Neural cell (in vitro differentiated cells): ENCODE data around the gene TMEM259. TPM values are rescaled to one million over a fixed set of nuclear protein-coding genes. Genes with fewer than 3 reads are reported as not detected.

Experiments used
- H2AFZ ChIP-seq: fragments of 200-600, 300-800 bp; sonication (generic), shearing (Covaris generic); 2 replicates; pipeline ENCODE4 v1.6.0; 2014; ENCODE audit warnings: low read depth, mild to moderate bottlenecking, antibody characterized with exemption, low read length, moderate library complexity
- H3F3A ChIP-seq: fragments of 200-600 bp; shearing (Covaris generic); 2 replicates; pipeline ENCODE4 v1.6.1; 2016; ENCODE audit warnings: mild to moderate bottlenecking, moderate library complexity, mixed read lengths, antibody characterized with exemption, low read length; ENCODE audit not compliant: insufficient read depth, poor library complexity, severe bottlenecking
- H3K27ac ChIP-seq: fragments of 200-600, 300-800 bp; sonication (generic), shearing (Covaris generic); 2 replicates; pipeline ENCODE4 v1.5.1; 2014; ENCODE audit warnings: mild to moderate bottlenecking, low read length, moderate library complexity
- H3K27me3 ChIP-seq: fragments of 300-800, 200-600 bp; sonication (generic), shearing (Covaris generic); 2 replicates; pipeline ENCODE4 v1.6.0; 2014; ENCODE audit warnings: mild to moderate bottlenecking, low read depth, low read length, moderate library complexity; ENCODE audit not compliant: insufficient read depth
- H3K36me3 ChIP-seq: fragments of 300-800, 200-600 bp; sonication (generic), shearing (Covaris generic); 2 replicates; pipeline ENCODE4 v1.5.1; 2014; ENCODE audit warnings: mild to moderate bottlenecking, antibody characterized with exemption, low read length, moderate library complexity; ENCODE audit not compliant: insufficient read depth
- H3K4me2 ChIP-seq: fragments of 300-800, 200-600 bp; sonication (generic), shearing (Covaris generic); 2 replicates; pipeline ENCODE4 v1.6.0; 2014; ENCODE audit warnings: mild to moderate bottlenecking, low read length
- H3K4me3 ChIP-seq: fragments of 300-800, 200-600 bp; sonication (generic), shearing (Covaris generic); 2 replicates; pipeline ENCODE4 v1.5.1; 2014; ENCODE audit warnings: mild to moderate bottlenecking, low read length, moderate library complexity
- H3K79me2 ChIP-seq: fragments of 200-600 bp; shearing (Covaris generic); replicated peaks from 2 replicates; pipeline ENCODE4 v1.6.0; 2014; ENCODE audit warnings: mild to moderate bottlenecking, low read length, moderate library complexity; ENCODE audit not compliant: insufficient read depth
- H3K9ac ChIP-seq: fragments of 300-800, 200-600 bp; sonication (generic), shearing (Covaris generic); 2 replicates; pipeline ENCODE4 v1.6.1; 2016; ENCODE audit warnings: mild to moderate bottlenecking, low read length, mixed read lengths
- H3K9me2 ChIP-seq: fragments of 200-600 bp; shearing (Covaris generic); 2 replicates; pipeline ENCODE4 v1.6.1; 2016; ENCODE audit warnings: mild to moderate bottlenecking, low read length, mixed read lengths; ENCODE audit not compliant: insufficient read depth
- H3K9me3 ChIP-seq: fragments of 200-600, 300-800 bp; sonication (generic), shearing (Covaris generic); 2 replicates; pipeline ENCODE4 v1.6.1; 2016; ENCODE audit warnings: mild to moderate bottlenecking, mixed run types, low read length, moderate library complexity, mixed read lengths
- H4K20me1 ChIP-seq: fragments of 200-600 bp; shearing (Covaris generic); 2 replicates; pipeline ENCODE4 v1.6.1; 2016; ENCODE audit warnings: mild to moderate bottlenecking, mixed run types; ENCODE audit not compliant: insufficient read depth
- EP300 ChIP-seq: fragments of 450-650 bp; conservative IDR thresholded peaks from 2 replicates; pipeline ENCODE4 v1.6.1; 2014; ENCODE audit warnings: antibody characterized with exemption, mild to moderate bottlenecking, moderate library complexity; ENCODE audit not compliant: poor library complexity, severe bottlenecking
- EZH2 ChIP-seq: fragments of 200-600, 300-800 bp; shearing (Covaris generic), sonication (generic); IDR thresholded peaks from 2 replicates; pipeline ENCODE4 v1.6.1; 2014; ENCODE audit warnings: antibody characterized with exemption, low read length, borderline replicate concordance, mild to moderate bottlenecking; ENCODE audit not compliant: insufficient read depth, poor library complexity, severe bottlenecking
- MXI1 ChIP-seq: fragments of 450-650 bp; conservative IDR thresholded peaks from 2 replicates; pipeline ENCODE4 v1.6.1; 2014; ENCODE audit warnings: antibody characterized with exemption, mild to moderate bottlenecking; ENCODE audit not compliant: poor library complexity, severe bottlenecking
- POLR2AphosphoS5 ChIP-seq: IDR thresholded peaks from 2 replicates; pipeline ENCODE4 v1.6.1; 2012
- RAD21 ChIP-seq: fragments of 450-650 bp; conservative IDR thresholded peaks from 2 replicates; pipeline ENCODE4 v1.6.1; 2014; ENCODE audit warnings: antibody characterized with exemption, mild to moderate bottlenecking, moderate library complexity
- SMC3 ChIP-seq: fragments of 450-650 bp; conservative IDR thresholded peaks from 2 replicates; pipeline ENCODE4 v1.6.1; 2014; ENCODE audit warnings: antibody characterized with exemption, mild to moderate bottlenecking, moderate library complexity; ENCODE audit not compliant: poor library complexity
- TAF1 ChIP-seq: IDR thresholded peaks from 2 replicates; pipeline ENCODE4 v1.6.1; 2012; ENCODE audit warnings: low read depth
- polyA plus RNA-seq: library from polyadenylated mRNA; depleted of rRNA; stranded (reverse); fragments of >200 nt; gene quantifications from 2 replicates; pipeline ENCODE4 v1.2.3, GENCODE V29; 2014
- TF ChIP-seq, protein P1 (sequence below): fragments of 450-650 bp; IDR thresholded peaks from 2 replicates; pipeline ENCODE4 v1.5.1; 2014; ENCODE audit warnings: antibody characterized with exemption, mild to moderate bottlenecking, moderate library complexity; ENCODE audit not compliant: poor library complexity, severe bottlenecking
- TF ChIP-seq, protein P2 (sequence below): IDR thresholded peaks from 2 replicates; pipeline ENCODE4 v1.6.1; 2012; ENCODE audit warnings: borderline replicate concordance

The TMEM259 gene
- polyA plus RNA-seq, 1 donor from 2014 or later = 176 TPM

DNA sequence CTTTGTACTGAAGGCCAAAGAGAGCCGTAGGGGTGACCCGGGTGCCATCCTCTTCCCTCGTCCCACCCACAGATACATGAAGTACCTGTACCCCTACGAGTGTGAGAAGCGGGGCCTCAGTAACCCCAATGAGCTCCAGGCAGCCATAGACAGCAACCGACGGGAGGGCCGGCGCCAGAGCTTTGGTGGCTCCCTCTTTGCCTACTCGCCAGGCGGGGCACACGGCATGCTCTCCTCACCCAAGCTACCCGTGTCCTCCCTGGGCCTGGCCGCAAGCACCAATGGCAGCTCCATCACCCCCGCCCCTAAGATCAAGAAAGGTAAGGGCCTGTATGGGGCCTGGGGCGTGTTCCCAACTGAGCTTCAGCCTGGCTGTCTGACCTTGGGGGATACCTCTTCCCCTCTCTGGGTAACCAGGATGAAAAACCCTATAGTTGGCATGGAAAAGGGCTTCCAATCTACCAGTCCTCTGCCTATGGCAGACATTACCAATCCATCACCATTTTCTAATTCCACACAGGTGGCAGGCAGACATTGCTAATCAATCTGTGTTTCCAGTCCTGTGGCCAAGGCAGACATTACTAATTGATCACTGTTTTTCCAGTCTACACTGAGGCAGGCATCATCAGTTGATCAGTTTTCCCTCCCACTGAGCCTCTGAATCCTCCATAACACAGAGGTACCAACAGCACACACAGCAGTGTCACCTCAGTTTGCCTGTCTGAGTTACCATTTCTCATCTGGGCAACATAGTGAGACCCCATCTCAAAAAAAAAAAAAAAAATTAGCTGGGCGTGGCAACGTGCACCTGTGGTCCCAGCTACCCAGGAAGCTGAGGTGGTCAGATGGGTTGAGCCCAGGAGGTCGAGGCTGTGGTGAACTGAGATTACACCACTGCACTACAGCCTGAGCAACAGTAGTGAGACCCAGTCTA, 55.9 kb downstream of the TMEM259 start:
- TF ChIP-seq EZH2 (no peak), SMC3 (no peak), MXI1 (no peak), EP300 (no peak), RAD21 (no peak), TAF1 (no peak), POLR2AphosphoS5 (no peak)
- TF ChIP-seq, protein P1, sequence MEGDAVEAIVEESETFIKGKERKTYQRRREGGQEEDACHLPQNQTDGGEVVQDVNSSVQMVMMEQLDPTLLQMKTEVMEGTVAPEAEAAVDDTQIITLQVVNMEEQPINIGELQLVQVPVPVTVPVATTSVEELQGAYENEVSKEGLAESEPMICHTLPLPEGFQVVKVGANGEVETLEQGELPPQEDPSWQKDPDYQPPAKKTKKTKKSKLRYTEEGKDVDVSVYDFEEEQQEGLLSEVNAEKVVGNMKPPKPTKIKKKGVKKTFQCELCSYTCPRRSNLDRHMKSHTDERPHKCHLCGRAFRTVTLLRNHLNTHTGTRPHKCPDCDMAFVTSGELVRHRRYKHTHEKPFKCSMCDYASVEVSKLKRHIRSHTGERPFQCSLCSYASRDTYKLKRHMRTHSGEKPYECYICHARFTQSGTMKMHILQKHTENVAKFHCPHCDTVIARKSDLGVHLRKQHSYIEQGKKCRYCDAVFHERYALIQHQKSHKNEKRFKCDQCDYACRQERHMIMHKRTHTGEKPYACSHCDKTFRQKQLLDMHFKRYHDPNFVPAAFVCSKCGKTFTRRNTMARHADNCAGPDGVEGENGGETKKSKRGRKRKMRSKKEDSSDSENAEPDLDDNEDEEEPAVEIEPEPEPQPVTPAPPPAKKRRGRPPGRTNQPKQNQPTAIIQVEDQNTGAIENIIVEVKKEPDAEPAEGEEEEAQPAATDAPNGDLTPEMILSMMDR = no peak
- TF ChIP-seq, protein P2, sequence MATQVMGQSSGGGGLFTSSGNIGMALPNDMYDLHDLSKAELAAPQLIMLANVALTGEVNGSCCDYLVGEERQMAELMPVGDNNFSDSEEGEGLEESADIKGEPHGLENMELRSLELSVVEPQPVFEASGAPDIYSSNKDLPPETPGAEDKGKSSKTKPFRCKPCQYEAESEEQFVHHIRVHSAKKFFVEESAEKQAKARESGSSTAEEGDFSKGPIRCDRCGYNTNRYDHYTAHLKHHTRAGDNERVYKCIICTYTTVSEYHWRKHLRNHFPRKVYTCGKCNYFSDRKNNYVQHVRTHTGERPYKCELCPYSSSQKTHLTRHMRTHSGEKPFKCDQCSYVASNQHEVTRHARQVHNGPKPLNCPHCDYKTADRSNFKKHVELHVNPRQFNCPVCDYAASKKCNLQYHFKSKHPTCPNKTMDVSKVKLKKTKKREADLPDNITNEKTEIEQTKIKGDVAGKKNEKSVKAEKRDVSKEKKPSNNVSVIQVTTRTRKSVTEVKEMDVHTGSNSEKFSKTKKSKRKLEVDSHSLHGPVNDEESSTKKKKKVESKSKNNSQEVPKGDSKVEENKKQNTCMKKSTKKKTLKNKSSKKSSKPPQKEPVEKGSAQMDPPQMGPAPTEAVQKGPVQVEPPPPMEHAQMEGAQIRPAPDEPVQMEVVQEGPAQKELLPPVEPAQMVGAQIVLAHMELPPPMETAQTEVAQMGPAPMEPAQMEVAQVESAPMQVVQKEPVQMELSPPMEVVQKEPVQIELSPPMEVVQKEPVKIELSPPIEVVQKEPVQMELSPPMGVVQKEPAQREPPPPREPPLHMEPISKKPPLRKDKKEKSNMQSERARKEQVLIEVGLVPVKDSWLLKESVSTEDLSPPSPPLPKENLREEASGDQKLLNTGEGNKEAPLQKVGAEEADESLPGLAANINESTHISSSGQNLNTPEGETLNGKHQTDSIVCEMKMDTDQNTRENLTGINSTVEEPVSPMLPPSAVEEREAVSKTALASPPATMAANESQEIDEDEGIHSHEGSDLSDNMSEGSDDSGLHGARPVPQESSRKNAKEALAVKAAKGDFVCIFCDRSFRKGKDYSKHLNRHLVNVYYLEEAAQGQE = no peak
- Histone ChIP-seq H3K27ac (no peak overlapping the region), H3K27me3 (no peaks in the 10 kb centered on the region), H2AFZ (no peak overlapping the region), H3K9ac (no peak overlapping the region), H3K36me3 (peaks cover 27% of the 10 kb centered on the region), H3K4me3 (no peak overlapping the region), H3K9me3 (no peaks in the 10 kb centered on the region), H4K20me1 (no peaks in the 10 kb centered on the region), H3K9me2 (no peaks in the 10 kb centered on the region), H3K79me2 (no peaks in the 10 kb centered on the region), H3K4me2 (no peak overlapping the region), H3F3A (no peaks in the 10 kb centered on the region)

DNA sequence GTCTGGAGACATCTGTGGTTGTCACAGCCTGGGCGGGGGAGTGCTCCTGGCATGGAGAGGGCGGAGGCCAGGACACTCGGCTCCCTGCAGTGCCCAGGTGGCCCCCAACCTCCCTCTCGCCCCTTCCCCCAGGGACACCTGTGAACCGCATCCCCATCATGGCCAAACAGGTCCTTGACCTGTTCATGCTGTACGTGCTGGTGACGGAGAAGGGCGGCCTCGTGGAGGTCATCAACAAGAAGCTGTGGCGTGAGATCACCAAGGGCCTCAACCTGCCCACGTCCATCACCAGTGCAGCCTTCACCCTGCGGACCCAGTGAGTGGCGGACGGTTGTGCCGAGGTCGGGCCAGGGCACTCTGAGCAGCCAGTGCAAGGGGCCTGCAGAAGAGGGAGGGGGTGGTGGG, 56.8 kb downstream of the TMEM259 start:
- H2AFZ ChIP-seq = no peak overlapping the region
- no peak overlapping the region for H3K4me3 ChIP-seq
- H3K27me3 ChIP-seq = no peaks in the 10 kb centered on the region
- H3K27ac ChIP-seq = no peak overlapping the region
- H3K9ac ChIP-seq = no peak overlapping the region
- no peaks in the 10 kb centered on the region for H4K20me1 ChIP-seq
- H3F3A ChIP-seq = no peaks in the 10 kb centered on the region
- H3K4me2 ChIP-seq = no peak overlapping the region
- H3K9me3 ChIP-seq = no peaks in the 10 kb centered on the region
- no peak for TF ChIP-seq RAD21
- TF ChIP-seq, protein P2 = no peak
- TF ChIP-seq, protein P1 = no peak
- TF ChIP-seq EZH2 = no peak
- no peak for TF ChIP-seq TAF1
- TF ChIP-seq MXI1 = no peak
- TF ChIP-seq EP300 = no peak
- TF ChIP-seq POLR2AphosphoS5 = no peak
- TF ChIP-seq SMC3 = no peak
- H3K36me3 ChIP-seq = peaks cover 27% of the 10 kb centered on the region
- no peaks in the 10 kb centered on the region for H3K9me2 ChIP-seq
- no peaks in the 10 kb centered on the region for H3K79me2 ChIP-seq
